ENCODE measurements around the gene NLGN2.
"Not testable (repeated sequence)": the region's sequence is repeated elsewhere in the genome, so short reads cannot be mapped to it uniquely, and the experiment has no call there.

Gene NLGN2

DNA sequence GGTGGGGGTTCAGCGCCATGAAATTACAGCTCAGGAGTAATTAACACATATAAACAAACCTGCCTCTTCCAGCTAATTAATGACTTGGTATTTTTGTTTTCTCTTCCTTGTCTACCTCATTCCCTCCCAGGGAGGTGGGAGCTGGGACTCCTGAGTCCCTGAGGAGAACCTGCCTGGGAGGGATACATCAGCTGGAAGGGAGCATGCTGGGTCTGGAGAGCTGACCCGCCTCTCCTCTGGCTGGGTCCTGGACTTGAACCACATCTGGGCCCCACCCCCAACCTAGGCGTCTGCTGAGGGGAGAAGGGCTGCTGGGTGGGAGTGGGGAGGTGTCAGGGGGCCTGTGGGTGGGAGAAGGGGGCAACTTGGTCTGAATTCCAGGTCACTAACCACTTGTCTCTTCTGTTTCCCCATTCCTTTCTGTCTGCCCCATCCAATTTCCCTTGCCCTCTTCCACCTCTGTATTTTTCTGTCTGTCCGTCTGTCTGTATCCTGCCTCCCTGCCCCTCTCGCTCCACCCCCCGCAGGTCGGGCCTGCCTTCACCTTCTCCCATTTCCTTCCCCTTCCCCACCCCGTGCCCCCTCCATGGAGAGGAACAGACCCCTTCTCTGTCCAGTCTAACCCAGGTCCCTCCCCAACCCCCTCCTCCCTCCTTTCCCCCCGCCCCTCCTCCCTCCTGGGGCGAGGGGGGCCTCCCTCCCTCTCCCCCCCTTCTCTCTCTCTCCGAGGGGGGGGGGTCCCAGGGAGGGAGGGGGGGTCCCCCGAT lies at the start of gene NLGN2:
Gene NLGN2, plus strand, starts transcription at position 361 of the 767 bp plus-strand sequence. CDS start 411 bp downstream, outside the sequence.
- no peak for DNase-seq (ENCODE audit: low read depth, low spot score)
- H3K4me1 ChIP-seq (ENCODE audit: insufficient read depth, insufficient read length): no peaks in the 10 kb centered on the region
- no peak within 1 kb of the TSS for H3K4me3 ChIP-seq (ENCODE audit: insufficient read length, low read depth)
- H3K27me3 ChIP-seq (ENCODE audit: insufficient read depth, insufficient read length): no peaks in the 10 kb centered on the region
- peaks cover 26% of the 10 kb centered on the region for H3K36me3 ChIP-seq (ENCODE audit: insufficient read depth, insufficient read length, low read length)
- TF ChIP-seq ZNF274 (IDR thresholded peaks at IDR 0.05; ENCODE audit: low read depth, low read length): no peak
- no peak for TF ChIP-seq YY1 (IDR thresholded peaks at IDR 0.05; ENCODE audit: insufficient read depth, insufficient read length)
- no peak for TF ChIP-seq SUZ12 (IDR thresholded peaks at IDR 0.05; ENCODE audit: extremely low read depth, insufficient read depth, insufficient read length)
- no peak within 1 kb of the TSS for H3K9ac ChIP-seq (ENCODE audit: insufficient read length, low read depth)
- H3K9me3 ChIP-seq (ENCODE audit: insufficient read depth, low read length): no peaks in the 10 kb centered on the region

DNA sequence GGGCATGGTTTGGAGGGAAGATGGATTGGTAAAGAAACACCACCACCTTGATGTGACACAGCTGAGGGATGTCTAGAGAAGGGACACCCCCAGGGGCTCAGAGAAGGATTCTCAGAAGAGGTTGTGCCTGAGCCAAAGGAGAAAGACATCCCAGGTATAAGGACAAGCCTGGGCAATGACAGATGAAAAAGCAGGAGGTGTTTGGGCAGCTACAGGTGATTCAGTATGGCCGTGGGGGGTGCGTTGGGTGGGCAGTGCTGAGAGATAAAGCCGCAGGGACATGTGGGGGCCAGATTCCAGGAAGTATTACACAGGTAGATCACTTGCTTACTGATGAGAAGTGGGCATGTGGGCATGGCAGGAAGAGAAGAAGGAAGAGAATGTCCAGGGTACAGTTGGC lies 45.7 kb upstream of the NLGN2 start:
- Histone ChIP-seq H3K36me3 (ENCODE audit: insufficient read depth, insufficient read length, low read length) (no peaks in the 10 kb centered on the region), H3K4me3 (ENCODE audit: insufficient read length, low read depth) (no peak overlapping the region), H3K9ac (ENCODE audit: insufficient read length, low read depth) (no peak overlapping the region), H3K9me3 (ENCODE audit: insufficient read depth, low read length) (no peaks in the 10 kb centered on the region), H3K4me1 (ENCODE audit: insufficient read depth, insufficient read length) (no peaks in the 10 kb centered on the region), H3K27me3 (ENCODE audit: insufficient read depth, insufficient read length) (no peaks in the 10 kb centered on the region)
- no peak for DNase-seq (ENCODE audit: low read depth, low spot score)
- TF ChIP-seq YY1 (IDR thresholded peaks at IDR 0.05; ENCODE audit: insufficient read depth, insufficient read length) (no peak), SUZ12 (IDR thresholded peaks at IDR 0.05; ENCODE audit: extremely low read depth, insufficient read depth, insufficient read length) (no peak), ZNF274 (IDR thresholded peaks at IDR 0.05; ENCODE audit: low read depth, low read length) (no peak)

DNA sequence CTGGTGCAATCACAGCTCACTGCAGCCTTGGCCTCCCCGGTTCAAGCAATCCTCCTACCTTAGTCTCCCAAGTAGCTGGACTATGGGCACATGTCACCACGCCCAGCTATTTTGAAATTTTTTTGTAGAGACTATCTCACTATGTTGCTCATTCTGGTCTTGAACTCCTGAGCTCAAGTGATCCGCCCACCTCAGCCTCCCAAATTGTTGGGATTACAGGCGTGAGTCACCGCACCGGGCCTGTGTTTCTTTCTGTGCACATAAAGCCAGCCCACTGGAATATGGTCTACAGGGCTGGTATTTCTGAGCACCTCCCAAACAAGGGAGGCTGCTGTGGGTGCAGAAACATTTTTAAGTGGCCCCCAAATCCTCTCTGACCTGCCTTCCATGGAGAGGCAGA lies 44.3 kb upstream of the NLGN2 start:
- H3K36me3 ChIP-seq (ENCODE audit: insufficient read depth, insufficient read length, low read length): no peaks in the 10 kb centered on the region
- DNase-seq (ENCODE audit: low read depth, low spot score): no peak
- H3K4me3 ChIP-seq (ENCODE audit: insufficient read length, low read depth): no peak overlapping the region
- H3K27me3 ChIP-seq (ENCODE audit: insufficient read depth, insufficient read length): no peaks in the 10 kb centered on the region
- no peaks in the 10 kb centered on the region for H3K4me1 ChIP-seq (ENCODE audit: insufficient read depth, insufficient read length)
- no peak overlapping the region for H3K9ac ChIP-seq (ENCODE audit: insufficient read length, low read depth)
- no peaks in the 10 kb centered on the region for H3K9me3 ChIP-seq (ENCODE audit: insufficient read depth, low read length)
- TF ChIP-seq ZNF274 (IDR thresholded peaks at IDR 0.05; ENCODE audit: low read depth, low read length) (no peak), SUZ12 (IDR thresholded peaks at IDR 0.05; ENCODE audit: extremely low read depth, insufficient read depth, insufficient read length) (no peak), YY1 (IDR thresholded peaks at IDR 0.05; ENCODE audit: insufficient read depth, insufficient read length) (no peak)

DNA sequence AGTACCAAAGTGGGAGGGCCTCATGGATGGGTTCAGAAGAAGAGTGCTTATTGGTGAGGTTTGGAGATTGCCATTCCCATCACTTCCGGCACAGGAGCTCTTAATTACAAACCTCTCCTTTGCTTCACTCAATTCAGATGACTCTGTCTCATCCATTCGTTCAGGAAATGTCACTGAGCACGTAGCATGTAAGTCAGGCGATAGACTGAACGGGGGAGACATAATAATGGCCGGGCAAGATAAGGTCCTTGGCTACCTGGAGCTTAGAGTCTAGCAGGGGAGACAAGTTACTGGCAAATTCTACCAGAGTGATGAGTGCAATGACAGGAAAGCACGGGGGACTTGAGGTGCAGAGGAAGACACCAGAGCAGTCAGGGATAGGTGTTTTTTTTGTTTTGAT lies 41.7 kb upstream of the NLGN2 start:
- H3K9ac ChIP-seq (ENCODE audit: insufficient read length, low read depth); DNase-seq (ENCODE audit: low read depth, low spot score); H3K9me3 ChIP-seq (ENCODE audit: insufficient read depth, low read length); H3K4me3 ChIP-seq (ENCODE audit: insufficient read length, low read depth); H3K4me1 ChIP-seq (ENCODE audit: insufficient read depth, insufficient read length); H3K27me3 ChIP-seq (ENCODE audit: insufficient read depth, insufficient read length); H3K36me3 ChIP-seq (ENCODE audit: insufficient read depth, insufficient read length, low read length): not testable (repeated sequence)

DNA sequence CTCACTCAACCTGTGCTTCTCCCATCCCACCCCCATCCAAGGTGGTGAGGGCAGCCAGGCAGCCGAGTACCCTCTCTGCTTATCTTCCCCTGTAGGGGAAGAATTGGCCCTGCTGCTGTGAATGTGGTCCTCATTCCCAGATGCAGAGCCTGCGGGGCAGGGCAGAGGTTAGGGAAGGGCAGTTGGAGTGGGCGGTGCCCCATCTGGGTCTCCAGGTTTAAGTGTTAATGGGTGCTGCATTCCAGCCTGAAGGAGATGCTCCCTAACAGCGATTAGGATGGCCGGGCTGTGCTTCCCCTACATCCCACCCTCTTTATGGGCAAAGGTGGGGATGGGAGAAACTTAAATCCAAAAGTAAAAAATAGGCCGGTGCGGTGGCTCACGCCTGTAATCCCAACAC lies 40.6 kb upstream of the NLGN2 start:
- no peak for DNase-seq (ENCODE audit: low read depth, low spot score)
- H3K4me3 ChIP-seq (ENCODE audit: insufficient read length, low read depth): no peak overlapping the region

DNA sequence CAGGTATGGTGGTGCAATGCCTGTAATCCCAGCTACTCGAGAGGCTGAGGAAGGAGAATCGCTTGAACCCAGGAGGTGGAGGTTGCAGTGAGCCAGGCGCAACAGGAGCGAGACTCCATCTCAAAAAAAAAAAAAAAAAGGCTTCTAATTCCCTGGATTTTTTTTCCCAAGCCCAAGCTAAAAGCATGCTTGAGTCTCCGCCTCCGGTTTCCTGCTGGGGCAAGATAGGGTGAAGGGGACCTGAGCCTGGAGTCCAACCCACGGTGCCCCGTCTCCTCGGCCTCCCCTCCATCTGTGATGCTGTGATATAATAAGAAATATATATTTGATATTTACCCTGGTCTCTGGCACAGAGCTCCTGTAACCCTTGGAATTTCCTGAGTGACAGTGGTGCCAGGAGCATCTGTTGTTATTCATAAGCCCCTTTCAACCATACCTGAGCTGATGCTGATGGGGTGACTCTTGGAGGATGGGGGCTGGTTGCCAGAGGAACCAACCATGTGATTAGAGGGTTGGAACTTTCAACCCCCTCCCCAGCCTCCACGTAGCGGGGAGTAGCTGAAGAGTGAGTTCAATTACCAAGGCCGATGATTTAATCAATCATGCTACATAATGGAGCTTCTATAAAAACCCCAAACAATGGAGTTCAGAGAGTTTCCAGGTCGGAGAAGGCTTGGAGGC lies 39.6 kb upstream of the NLGN2 start:
- no peak for DNase-seq (ENCODE audit: low read depth, low spot score)
- Histone ChIP-seq H3K36me3 (ENCODE audit: insufficient read depth, insufficient read length, low read length) (no peaks in the 10 kb centered on the region), H3K9me3 (ENCODE audit: insufficient read depth, low read length) (no peaks in the 10 kb centered on the region), H3K27me3 (ENCODE audit: insufficient read depth, insufficient read length) (no peaks in the 10 kb centered on the region), H3K4me1 (ENCODE audit: insufficient read depth, insufficient read length) (no peaks in the 10 kb centered on the region), H3K9ac (ENCODE audit: insufficient read length, low read depth) (no peak overlapping the region), H3K4me3 (ENCODE audit: insufficient read length, low read depth) (no peak overlapping the region)
- TF ChIP-seq YY1 (IDR thresholded peaks at IDR 0.05; ENCODE audit: insufficient read depth, insufficient read length) (no peak), SUZ12 (IDR thresholded peaks at IDR 0.05; ENCODE audit: extremely low read depth, insufficient read depth, insufficient read length) (no peak), ZNF274 (IDR thresholded peaks at IDR 0.05; ENCODE audit: low read depth, low read length) (no peak)

More for the DNA sequence above, 40.6 kb upstream of the NLGN2 start:
- Histone ChIP-seq H3K4me1 (ENCODE audit: insufficient read depth, insufficient read length) (no peaks in the 10 kb centered on the region), H3K27me3 (ENCODE audit: insufficient read depth, insufficient read length) (no peaks in the 10 kb centered on the region), H3K9me3 (ENCODE audit: insufficient read depth, low read length) (no peaks in the 10 kb centered on the region), H3K9ac (ENCODE audit: insufficient read length, low read depth) (no peak overlapping the region), H3K36me3 (ENCODE audit: insufficient read depth, insufficient read length, low read length) (no peaks in the 10 kb centered on the region)
- TF ChIP-seq SUZ12 (IDR thresholded peaks at IDR 0.05; ENCODE audit: extremely low read depth, insufficient read depth, insufficient read length): no peak
- TF ChIP-seq ZNF274 (IDR thresholded peaks at IDR 0.05; ENCODE audit: low read depth, low read length): no peak
- TF ChIP-seq YY1 (IDR thresholded peaks at IDR 0.05; ENCODE audit: insufficient read depth, insufficient read length): no peak

DNA sequence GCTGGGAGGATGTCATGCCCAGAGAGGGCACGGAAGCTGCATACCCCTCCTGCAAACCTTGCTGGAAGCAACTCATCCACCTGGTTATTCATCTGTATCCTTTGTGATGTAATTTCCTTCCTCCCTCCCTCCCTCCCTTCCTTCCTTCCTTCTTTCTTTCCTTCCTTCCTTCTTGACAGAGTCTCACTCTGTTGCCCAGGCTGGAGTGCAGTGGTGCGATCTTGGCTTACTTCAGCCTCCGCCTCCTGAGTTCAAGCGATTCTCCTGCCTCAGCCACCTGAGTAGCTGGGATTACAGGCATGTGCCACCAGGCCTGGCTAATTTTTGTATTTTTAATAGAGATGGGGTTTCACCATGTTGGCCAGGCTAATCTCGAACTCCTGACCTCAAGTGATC lies 39.0 kb upstream of the NLGN2 start:
- H3K27me3 ChIP-seq (ENCODE audit: insufficient read depth, insufficient read length); H3K4me1 ChIP-seq (ENCODE audit: insufficient read depth, insufficient read length); DNase-seq (ENCODE audit: low read depth, low spot score); H3K9me3 ChIP-seq (ENCODE audit: insufficient read depth, low read length); H3K9ac ChIP-seq (ENCODE audit: insufficient read length, low read depth); H3K36me3 ChIP-seq (ENCODE audit: insufficient read depth, insufficient read length, low read length); H3K4me3 ChIP-seq (ENCODE audit: insufficient read length, low read depth): not testable (repeated sequence)
